HG02840 (cell line): Measurements from ENCODE around the gene GTF2A1L.
"Not testable (repeated sequence)": the region's sequence is repeated elsewhere in the genome, so short reads cannot be mapped to it uniquely, and the experiment has no call there.

Experiments used
- ATAC-seq: cut with Tn5 transposase; IDR thresholded peaks from one replicate; pipeline ENCODE4 v1.9.1; 2021; ENCODE audit warnings: mild to moderate bottlenecking, moderate library complexity, moderate number of reproducible peaks; ENCODE audit not compliant: unreplicated experiment, low FRiP score

Gene GTF2A1L

GRCh38 chr2:48605482-48606175 is 12.0 kb upstream of the GTF2A1L start:
- ATAC-seq, result no peak

GRCh38 chr2:48607307-48608014 is 10.2 kb upstream of the GTF2A1L start:
- no peak for ATAC-seq

GRCh38 chr2:48613211-48613610 is 4.4 kb upstream of the GTF2A1L start:
- ATAC-seq, result no peak

- not testable (repeated sequence) for ATAC-seq
Observed at GRCh38 chr2:48614581-48614980, 3.1 kb upstream of the GTF2A1L start.

- ATAC-seq, result no peak
Observed at GRCh38 chr2:48619526-48619925, 1.9 kb downstream of the GTF2A1L start.

- no peak for ATAC-seq
Observed at GRCh38 chr2:48620604-48621003, 2.9 kb downstream of the GTF2A1L start.

GRCh38 chr2:48622691-48623090 is 5.0 kb downstream of the GTF2A1L start:
- not testable (repeated sequence) for ATAC-seq

- no peak for ATAC-seq
Observed at GRCh38 chr2:48624696-48625095, 7.0 kb downstream of the GTF2A1L start.

- no peak for ATAC-seq
Observed at GRCh38 chr2:48626047-48626446, 8.4 kb downstream of the GTF2A1L start.

- ATAC-seq, result no peak
Observed at GRCh38 chr2:48633143-48633542, 15.5 kb downstream of the GTF2A1L start.

- ATAC-seq, result no peak
Observed at GRCh38 chr2:48635786-48636185, 18.1 kb downstream of the GTF2A1L start.

GRCh38 chr2:48638261-48638660 is 20.6 kb downstream of the GTF2A1L start:
- no peak for ATAC-seq

GRCh38 chr2:48651158-48651790 is 33.6 kb downstream of the GTF2A1L start:
- no peak for ATAC-seq

- peak; percentile 86 for ATAC-seq
Observed at GRCh38 chr2:48668992-48669391, 51.3 kb downstream of the GTF2A1L start.

GRCh38 chr2:48673581-48673980 is 55.9 kb downstream of the GTF2A1L start:
- no peak for ATAC-seq

- no peak for ATAC-seq
Observed at GRCh38 chr2:48674933-48675332, 57.3 kb downstream of the GTF2A1L start.

- no peak for ATAC-seq
Observed at GRCh38 chr2:48677450-48677849, 59.8 kb downstream of the GTF2A1L start.

- ATAC-seq, result no peak
Observed at GRCh38 chr2:48685126-48685525, 67.5 kb downstream of the GTF2A1L start.

- ATAC-seq, result no peak
Observed at GRCh38 chr2:48691935-48692691, 74.5 kb downstream of the GTF2A1L start.

GRCh38 chr2:48693066-48693465 is 75.4 kb downstream of the GTF2A1L start:
- ATAC-seq, result no peak

GRCh38 chr2:48693645-48694044 is 76.0 kb downstream of the GTF2A1L start:
- ATAC-seq, result no peak
